ENCODE measurements around the gene DYTN.

DYTN gene

GRCh38 chr2:206718296-206718695, at the start of gene DYTN:
Gene DYTN, minus strand, starts transcription at chr2:206718396. Its CDS starts 117 bp downstream, at chr2:206718279.
- Histone ChIP-seq H3K79me2 (ENCODE audit: insufficient read depth, low read length) (no peaks in the 10 kb centered on the region), H3K4me3 (ENCODE audit: low read depth in 1 of 2, low read length in 2 of 2) (no peak within 1 kb of the TSS), H3K27ac (ENCODE audit: low read length) (no peak within 1 kb of the TSS), H3K9me3 (ENCODE audit: insufficient read depth, low read length, severe bottlenecking) (no peaks in the 10 kb centered on the region), H4K20me1 (ENCODE audit: insufficient read depth, low read length) (no peaks in the 10 kb centered on the region), H3K27me3 (ENCODE audit: insufficient read depth, low read length, poor library complexity) (no peaks in the 10 kb centered on the region), H3K36me3 (ENCODE audit: insufficient read depth, low read length) (no peaks in the 10 kb centered on the region), H3K9ac (ENCODE audit: low read depth, low read length) (no peak within 1 kb of the TSS), H2AFZ (ENCODE audit: low read depth, low read length) (no peak within 1 kb of the TSS), H3K4me1 (ENCODE audit: insufficient read depth, low read length) (no peaks in the 10 kb centered on the region), H3K4me2 (ENCODE audit: insufficient read depth, low read length) (no peak within 1 kb of the TSS)
- TF ChIP-seq CTCF (IDR thresholded peaks at IDR 0.05; ENCODE audit: borderline replicate concordance, extremely low read depth, low read length, poor library complexity, severe bottlenecking) (no peak), EZH2 (IDR thresholded peaks at IDR 0.05; ENCODE audit: borderline replicate concordance, low read depth, low read length, severe bottlenecking) (no peak)
- DNase-seq (no peak), ATAC-seq (ENCODE audit: insufficient read depth, low read depth) (no peak)

- H3K4me2 ChIP-seq (ENCODE audit: insufficient read depth, low read length) = peak overlapping the region; percentile 90
- ATAC-seq (ENCODE audit: insufficient read depth, low read depth) = no peak
- peak overlapping the region; percentile 60 to 99; a peak in 3 of 4 replicates for H3K4me3 ChIP-seq (ENCODE audit: low read depth in 1 of 2, low read length in 2 of 2)
- H3K9me3 ChIP-seq (ENCODE audit: insufficient read depth, low read length, severe bottlenecking) = no peaks in the 10 kb centered on the region
- H3K27ac ChIP-seq (ENCODE audit: low read length) = peak overlapping the region; percentile 90; the same call in 1 of the 2 replicates
- TF ChIP-seq CTCF (IDR thresholded peaks at IDR 0.05; ENCODE audit: borderline replicate concordance, extremely low read depth, low read length, poor library complexity, severe bottlenecking) = no peak
- TF ChIP-seq EZH2 (IDR thresholded peaks at IDR 0.05; ENCODE audit: borderline replicate concordance, low read depth, low read length, severe bottlenecking) = no peak
- no peaks in the 10 kb centered on the region for H3K27me3 ChIP-seq (ENCODE audit: insufficient read depth, low read length, poor library complexity)
- H3K9ac ChIP-seq (ENCODE audit: low read depth, low read length) = peak overlapping the region; percentile 81
- peaks cover 33% of the 10 kb centered on the region for H3K36me3 ChIP-seq (ENCODE audit: insufficient read depth, low read length)
- H4K20me1 ChIP-seq (ENCODE audit: insufficient read depth, low read length) = no peaks in the 10 kb centered on the region
- DNase-seq = no peak
- H3K4me1 ChIP-seq (ENCODE audit: insufficient read depth, low read length) = peaks cover 42% of the 10 kb centered on the region
- peak overlapping the region; percentile 97 for H2AFZ ChIP-seq (ENCODE audit: low read depth, low read length)
- H3K79me2 ChIP-seq (ENCODE audit: insufficient read depth, low read length) = peaks cover 36% of the 10 kb centered on the region
Measured at GRCh38 chr2:206766057-206766930, 48.1 kb upstream of the DYTN start.

- H3K79me2 ChIP-seq (ENCODE audit: insufficient read depth, low read length) = peaks cover 36% of the 10 kb centered on the region
- peak within 1 kb of the TSS; percentile 60 to 99 for H3K4me3 ChIP-seq (ENCODE audit: low read depth in 1 of 2, low read length in 2 of 2)
- ATAC-seq (ENCODE audit: insufficient read depth, low read depth) (peak; percentile 92), DNase-seq (peak; percentile 84)
- no peaks in the 10 kb centered on the region for H4K20me1 ChIP-seq (ENCODE audit: insufficient read depth, low read length)
- H3K27me3 ChIP-seq (ENCODE audit: insufficient read depth, low read length, poor library complexity) = no peaks in the 10 kb centered on the region
- H3K9me3 ChIP-seq (ENCODE audit: insufficient read depth, low read length, severe bottlenecking) = no peaks in the 10 kb centered on the region
- H3K9ac ChIP-seq (ENCODE audit: low read depth, low read length) = peak within 1 kb of the TSS; percentile 81
- peaks cover 42% of the 10 kb centered on the region for H3K4me1 ChIP-seq (ENCODE audit: insufficient read depth, low read length)
- H3K36me3 ChIP-seq (ENCODE audit: insufficient read depth, low read length) = peaks cover 30% of the 10 kb centered on the region
- no peak for TF ChIP-seq CTCF (IDR thresholded peaks at IDR 0.05; ENCODE audit: borderline replicate concordance, extremely low read depth, low read length, poor library complexity, severe bottlenecking)
- no peak for TF ChIP-seq EZH2 (IDR thresholded peaks at IDR 0.05; ENCODE audit: borderline replicate concordance, low read depth, low read length, severe bottlenecking)
- peak within 1 kb of the TSS; percentile 97 for H2AFZ ChIP-seq (ENCODE audit: low read depth, low read length)
- peak within 1 kb of the TSS; percentile 90 for H3K27ac ChIP-seq (ENCODE audit: low read length)
- H3K4me2 ChIP-seq (ENCODE audit: insufficient read depth, low read length) = peak within 1 kb of the TSS; percentile 90
Measured at GRCh38 chr2:206765242-206766056, 47.3 kb upstream of the DYTN start, which contains the start of the genes FASTKD2 and MDH1B. Gene FASTKD2, plus strand, starts transcription at chr2:206765606. Its CDS starts 1,088 bp downstream, at chr2:206766694. Gene MDH1B, minus strand, starts transcription at chr2:206765328. Its CDS starts 57 bp downstream, at chr2:206765271.

Data from DND-41 (cell line).